NT2/D1 (cell line): ENCODE measurements around the gene TCF4.
A peak's percentile ranks its signal among the peaks of the same experiment; 100 is the strongest.

Experiments used
- DNase-seq: peaks from one replicate; pipeline ENCODE4 v3.0.0-alpha.2; 2011; ENCODE audit warnings: low read depth, low spot score
- H3K27me3 ChIP-seq: 2 replicates; pipeline ENCODE4 v1.6.0; 2011; ENCODE audit warnings: mild to moderate bottlenecking; ENCODE audit not compliant: insufficient read length, insufficient read depth
- H3K36me3 ChIP-seq: 2 replicates; pipeline ENCODE4 v1.6.1; 2011; ENCODE audit warnings: mild to moderate bottlenecking, low read length, mixed read lengths; ENCODE audit not compliant: insufficient read depth, insufficient read length
- H3K4me1 ChIP-seq: 2 replicates; pipeline ENCODE4 v1.5.1; 2011; ENCODE audit not compliant: insufficient read depth, insufficient read length
- H3K4me3 ChIP-seq: 2 replicates; pipeline ENCODE4 v1.5.1; 2011; ENCODE audit warnings: low read depth; ENCODE audit not compliant: insufficient read length
- H3K9ac ChIP-seq: 2 replicates; pipeline ENCODE4 v1.6.0; 2011; ENCODE audit warnings: low read depth; ENCODE audit not compliant: insufficient read length
- H3K9me3 ChIP-seq: 2 replicates; pipeline ENCODE4 v1.5.1; 2011; ENCODE audit warnings: mild to moderate bottlenecking, low read length; ENCODE audit not compliant: insufficient read depth
- SUZ12 ChIP-seq: IDR thresholded peaks from 2 replicates; pipeline ENCODE4 v1.6.1; 2011; ENCODE audit not compliant: insufficient read length, insufficient read depth; ENCODE audit errors: extremely low read depth
- YY1 ChIP-seq: IDR thresholded peaks from 2 replicates; pipeline ENCODE4 v1.6.1; 2011; ENCODE audit not compliant: insufficient read length, insufficient read depth
- ZNF274 ChIP-seq: IDR thresholded peaks from 2 replicates; pipeline ENCODE4 v1.6.1; 2011; ENCODE audit warnings: mild to moderate bottlenecking, low read depth, low read length

The TCF4 gene

GRCh38 chr18:55323051-55323994 lies 264.7 kb downstream of the TCF4 start:
- Histone ChIP-seq H3K36me3 (no peaks in the 10 kb centered on the region), H3K27me3 (peaks cover 5% of the 10 kb centered on the region), H3K9me3 (no peaks in the 10 kb centered on the region), H3K9ac (no peak overlapping the region), H3K4me3 (peak overlapping the region; percentile 18), H3K4me1 (no peaks in the 10 kb centered on the region)
- no peak for DNase-seq
- TF ChIP-seq SUZ12 (no peak), YY1 (no peak), ZNF274 (no peak)

GRCh38 chr18:55322178-55322735 lies 265.7 kb downstream of the TCF4 start:
- TF ChIP-seq ZNF274, result no peak
- TF ChIP-seq SUZ12, result no peak
- no peak for TF ChIP-seq YY1
- Histone ChIP-seq H3K9ac (peak overlapping the region; percentile 64), H3K36me3 (no peaks in the 10 kb centered on the region), H3K4me1 (no peaks in the 10 kb centered on the region), H3K4me3 (peak overlapping the region; percentile 34), H3K27me3 (peaks cover 5% of the 10 kb centered on the region), H3K9me3 (no peaks in the 10 kb centered on the region)
- peak; percentile 33 for DNase-seq

GRCh38 chr18:55321265-55322177 lies 266.5 kb downstream of the TCF4 start:
- TF ChIP-seq YY1 (no peak), ZNF274 (no peak), SUZ12 (no peak)
- H3K9me3 ChIP-seq, result no peaks in the 10 kb centered on the region
- no peaks in the 10 kb centered on the region for H3K36me3 ChIP-seq
- DNase-seq, result peak; percentile 49
- no peaks in the 10 kb centered on the region for H3K4me1 ChIP-seq
- H3K27me3 ChIP-seq, result peaks cover 5% of the 10 kb centered on the region
- peak overlapping the region; percentile 34 for H3K4me3 ChIP-seq
- H3K9ac ChIP-seq, result no peak overlapping the region

GRCh38 chr18:55320424-55321264 lies 267.3 kb downstream of the TCF4 start:
- Histone ChIP-seq H3K4me3 (no peak overlapping the region), H3K36me3 (no peaks in the 10 kb centered on the region), H3K27me3 (peaks cover 5% of the 10 kb centered on the region), H3K4me1 (no peaks in the 10 kb centered on the region), H3K9ac (no peak overlapping the region), H3K9me3 (no peaks in the 10 kb centered on the region)
- no peak for DNase-seq
- TF ChIP-seq ZNF274, result no peak
- TF ChIP-seq YY1, result no peak
- no peak for TF ChIP-seq SUZ12

- H3K4me1 ChIP-seq, result no peaks in the 10 kb centered on the region
- no peak for DNase-seq
- H3K27me3 ChIP-seq, result peaks cover 5% of the 10 kb centered on the region
- no peak for TF ChIP-seq YY1
- TF ChIP-seq ZNF274, result no peak
- no peak for TF ChIP-seq SUZ12
- no peaks in the 10 kb centered on the region for H3K36me3 ChIP-seq
- no peak overlapping the region for H3K9ac ChIP-seq
- H3K4me3 ChIP-seq, result no peak overlapping the region
- no peaks in the 10 kb centered on the region for H3K9me3 ChIP-seq
Observed at GRCh38 chr18:55319459-55320193, 268.4 kb downstream of the TCF4 start.

- Histone ChIP-seq H3K4me1 (no peaks in the 10 kb centered on the region), H3K9me3 (no peaks in the 10 kb centered on the region), H3K9ac (no peak overlapping the region), H3K4me3 (no peak overlapping the region), H3K27me3 (peaks cover 5% of the 10 kb centered on the region), H3K36me3 (no peaks in the 10 kb centered on the region)
- DNase-seq, result no peak
- TF ChIP-seq SUZ12 (no peak), YY1 (no peak), ZNF274 (no peak)
Observed at GRCh38 chr18:55318951-55319441, 269.0 kb downstream of the TCF4 start.
